Mesenchymal stem cell (in vitro differentiated cells and primary cell): Measurements from ENCODE around the gene HECTD2.
"Not testable (repeated sequence)": the region's sequence is repeated elsewhere in the genome, so short reads cannot be mapped to it uniquely, and the experiment has no call there.

Experiments used
- DNase-seq: peaks from one replicate; pipeline ENCODE4 v3.0.0-alpha.2; 2013
- H2AFZ ChIP-seq: one replicate; pipeline ENCODE4 v1.6.1; 2013; ENCODE audit warnings: low read depth, mild to moderate bottlenecking, control low read depth, inconsistent platforms, low read length, moderate library complexity
- H2AK5ac ChIP-seq: 2 replicates; pipeline ENCODE4 v1.6.1; 2013; ENCODE audit warnings: low read length, moderate library complexity, mild to moderate bottlenecking, inconsistent platforms; ENCODE audit not compliant: severe bottlenecking
- H2BK120ac ChIP-seq: one replicate; pipeline ENCODE4 v1.6.1; 2013; ENCODE audit warnings: low read depth, mild to moderate bottlenecking, inconsistent platforms, low read length, moderate library complexity
- H2BK12ac ChIP-seq, 2 experiments: one replicate each; pipeline ENCODE4 v1.6.1; 2013; ENCODE audit warnings: inconsistent platforms in 2 of 2, low read length in 2 of 2, mild to moderate bottlenecking in 2 of 2, moderate library complexity in 2 of 2, control low read depth in 1 of 2
- H2BK15ac ChIP-seq: one replicate; pipeline ENCODE4 v1.6.1; 2013; ENCODE audit warnings: mild to moderate bottlenecking, low read depth, inconsistent platforms; ENCODE audit not compliant: poor library complexity, severe bottlenecking
- H2BK5ac ChIP-seq: 2 replicates; pipeline ENCODE4 v1.6.1; 2013; ENCODE audit warnings: low read depth, mild to moderate bottlenecking, low read length, control low read depth, inconsistent platforms; ENCODE audit not compliant: poor library complexity, severe bottlenecking
- H3K14ac ChIP-seq, 2 experiments: one replicate each; pipeline ENCODE4 v1.6.1; 2013; ENCODE audit warnings: inconsistent platforms in 2 of 2, low read length in 2 of 2, control low read depth in 1 of 2, mild to moderate bottlenecking in 1 of 2, moderate library complexity in 1 of 2
- H3K18ac ChIP-seq, 2 experiments: one replicate each; pipeline ENCODE4 v1.6.1; 2013; ENCODE audit warnings: inconsistent platforms in 2 of 2, low read length in 2 of 2, control low read depth in 1 of 2, low read depth in 1 of 2, mild to moderate bottlenecking in 1 of 2
- H3K23ac ChIP-seq, 2 experiments: one replicate each; pipeline ENCODE4 v1.6.1; 2013; ENCODE audit warnings: inconsistent platforms in 2 of 2, low read length in 2 of 2, mild to moderate bottlenecking in 2 of 2, moderate library complexity in 2 of 2, control low read depth in 1 of 2
- H3K27ac ChIP-seq: 2 replicates; pipeline ENCODE4 v1.5.1; 2013; ENCODE audit warnings: mild to moderate bottlenecking, moderate library complexity, low read length, control low read depth, inconsistent platforms; ENCODE audit not compliant: poor library complexity, severe bottlenecking
- H3K27me3 ChIP-seq, 2 experiments: 2 replicates each; pipeline versions ENCODE4 v1.6.1 to v1.7.0; 2013; ENCODE audit warnings: low read length in 2 of 2, mild to moderate bottlenecking in 2 of 2, moderate library complexity in 2 of 2, control low read depth in 1 of 2, inconsistent platforms in 1 of 2; ENCODE audit not compliant: control insufficient read depth in 1 of 2, insufficient read depth in 1 of 2
- H3K36me3 ChIP-seq, 2 experiments: 2 replicates each; pipeline versions ENCODE4 v1.6.1 to v1.7.0; 2013; ENCODE audit warnings: low read length in 2 of 2, control low read depth in 1 of 2, inconsistent platforms in 1 of 2, low read depth in 1 of 2, mild to moderate bottlenecking in 1 of 2; ENCODE audit not compliant: insufficient read depth in 2 of 2, control insufficient read depth in 1 of 2
- H3K4ac ChIP-seq, 2 experiments: one replicate each; pipeline ENCODE4 v1.6.1; 2013; ENCODE audit warnings: inconsistent platforms in 2 of 2, low read length in 2 of 2, mild to moderate bottlenecking in 2 of 2, moderate library complexity in 2 of 2, control low read depth in 1 of 2, low read depth in 1 of 2
- H3K4me1 ChIP-seq: 2 replicates; pipeline ENCODE4 v1.6.1; 2013; ENCODE audit warnings: low read depth, low read length, control low read depth; ENCODE audit not compliant: control insufficient read depth, insufficient read depth
- H3K4me2 ChIP-seq: 2 replicates; pipeline ENCODE4 v1.6.1; 2013; ENCODE audit warnings: low read length, mild to moderate bottlenecking, inconsistent platforms; ENCODE audit not compliant: poor library complexity, severe bottlenecking
- H3K4me3 ChIP-seq, 2 experiments: 2 replicates each; pipeline versions ENCODE4 v1.5.1 to v1.7.0; 2013; ENCODE audit warnings: low read length in 2 of 2, mild to moderate bottlenecking in 2 of 2, control low read depth in 1 of 2, low read depth in 1 of 2; ENCODE audit not compliant: insufficient read depth in 1 of 2
- H3K79me1 ChIP-seq: replicated peaks from 2 replicates; pipeline ENCODE4 v1.6.1; 2013; ENCODE audit warnings: mild to moderate bottlenecking, control low read depth, low read length, inconsistent platforms; ENCODE audit not compliant: poor library complexity, severe bottlenecking
- H3K9ac ChIP-seq: 2 replicates; pipeline ENCODE4 v1.7.0; 2013; ENCODE audit warnings: mild to moderate bottlenecking, low read length, moderate library complexity
- H3K9me3 ChIP-seq: 2 replicates; pipeline ENCODE4 v1.7.0; 2013; ENCODE audit warnings: mild to moderate bottlenecking, low read length; ENCODE audit not compliant: control insufficient read depth
- H4K8ac ChIP-seq: one replicate; pipeline ENCODE4 v1.6.1; 2013; ENCODE audit warnings: inconsistent platforms, mild to moderate bottlenecking, low read length, moderate library complexity
- H4K91ac ChIP-seq: one replicate; pipeline ENCODE4 v1.6.1; 2013; ENCODE audit warnings: mild to moderate bottlenecking, low read length, inconsistent platforms
- WGBS: methylation state at CpG from one replicate; pipeline ENCODE4 v1.1.7; 2013; ENCODE audit warnings: mixed read lengths; 5-methylcytosine and 5-hydroxymethylcytosine counted together

The HECTD2 gene

DNA sequence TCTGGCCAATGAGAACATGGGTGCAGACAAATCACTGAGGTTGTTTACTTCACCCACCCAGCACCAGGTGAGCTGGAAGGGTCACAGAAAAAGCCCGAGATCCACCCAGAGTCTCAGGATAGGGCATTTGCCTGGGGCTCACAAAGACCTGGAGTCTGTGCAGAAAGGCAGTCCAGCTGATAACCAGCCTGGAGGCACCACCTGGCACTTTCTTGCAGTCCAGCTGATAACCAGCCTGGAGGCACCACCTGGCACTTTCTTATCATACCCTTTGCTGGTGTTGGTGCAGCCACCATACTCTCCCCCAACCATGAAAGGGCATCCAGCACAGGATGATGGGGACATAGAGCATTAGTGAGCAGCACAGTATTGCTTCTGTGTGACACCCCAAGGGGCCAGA lies 118.6 kb downstream of the HECTD2 start:
- no peak overlapping the region for H3K18ac ChIP-seq
- no peak overlapping the region for H3K14ac ChIP-seq
- 90% methylated on average over 1 of the region's 1 CpG for WGBS

DNA sequence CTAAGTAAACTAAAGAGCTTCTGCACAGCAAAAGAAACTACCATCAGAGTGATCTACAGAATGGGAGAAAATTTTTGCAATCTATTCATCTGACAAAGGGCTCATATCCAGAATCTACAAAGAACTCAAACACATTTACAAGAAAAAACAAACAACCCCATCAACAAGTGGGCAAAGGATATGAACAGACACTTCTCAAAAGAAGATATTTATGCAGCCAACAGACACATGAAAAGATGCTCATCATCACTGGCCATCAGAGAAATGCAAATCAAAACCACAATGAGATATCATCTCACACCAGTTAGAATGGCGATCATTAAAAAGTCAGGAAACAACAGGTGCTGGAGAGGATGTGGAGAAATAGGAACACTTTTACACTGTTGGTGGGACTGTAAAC lies 124.6 kb downstream of the HECTD2 start:
- not testable (repeated sequence) for H2BK5ac ChIP-seq, DNase-seq, H3K4me3 ChIP-seq, H3K9ac ChIP-seq, H2AFZ ChIP-seq, H3K14ac ChIP-seq, H3K9me3 ChIP-seq, H2AK5ac ChIP-seq, H3K18ac ChIP-seq, H3K27ac ChIP-seq, H3K79me1 ChIP-seq, H2BK15ac ChIP-seq, H4K91ac ChIP-seq, H3K23ac ChIP-seq, H3K27me3 ChIP-seq, H3K4me1 ChIP-seq, H2BK120ac ChIP-seq, H3K4me2 ChIP-seq, H3K36me3 ChIP-seq, H2BK12ac ChIP-seq, H3K4ac ChIP-seq, H4K8ac ChIP-seq
- WGBS: no CpG with 5 or more reads among the region's 1 CpG

More for the DNA sequence above, 118.6 kb downstream of the HECTD2 start:
- no peak overlapping the region for H4K8ac ChIP-seq
- no peak overlapping the region for H3K4ac ChIP-seq
- no peaks in the 10 kb centered on the region for H3K36me3 ChIP-seq
- H3K4me1 ChIP-seq: peaks cover 4% of the 10 kb centered on the region
- no peak overlapping the region for H2AK5ac ChIP-seq
- H3K4me2 ChIP-seq: no peak overlapping the region
- DNase-seq: no peak
- no peak overlapping the region for H2AFZ ChIP-seq
- no peak overlapping the region for H2BK15ac ChIP-seq
- no peak overlapping the region for H4K91ac ChIP-seq
- no peak overlapping the region for H3K4me3 ChIP-seq
- no peaks in the 10 kb centered on the region for H3K79me1 ChIP-seq
- H3K9me3 ChIP-seq: no peaks in the 10 kb centered on the region
- H2BK5ac ChIP-seq: no peak overlapping the region
- no peak overlapping the region for H3K9ac ChIP-seq
- H3K23ac ChIP-seq: no peak overlapping the region
- no peak overlapping the region for H2BK120ac ChIP-seq
- H3K27ac ChIP-seq: no peak overlapping the region
- H3K27me3 ChIP-seq: no peaks in the 10 kb centered on the region
- H2BK12ac ChIP-seq: no peak overlapping the region

- no peaks in the 10 kb centered on the region for H3K36me3 ChIP-seq
- H2BK12ac ChIP-seq: peak overlapping the region in 1 of 2 experiments; percentile 15
- no peak overlapping the region for H3K27ac ChIP-seq
- DNase-seq: no peak
- no peak overlapping the region for H4K91ac ChIP-seq
- H4K8ac ChIP-seq: no peak overlapping the region
- H3K9ac ChIP-seq: peak overlapping the region; percentile 27
- H2BK5ac ChIP-seq: no peak overlapping the region
- no peak overlapping the region for H3K4me2 ChIP-seq
- no peaks in the 10 kb centered on the region for H3K27me3 ChIP-seq
- H3K14ac ChIP-seq: no peak overlapping the region
- H2AFZ ChIP-seq: no peak overlapping the region
- no peak overlapping the region for H2BK120ac ChIP-seq
- H3K4me1 ChIP-seq: no peaks in the 10 kb centered on the region
- peak overlapping the region in 1 of 2 experiments; percentile 46 for H3K4me3 ChIP-seq
- 73% methylated on average over 1 of the region's 4 CpGs for WGBS
- no peak overlapping the region for H2AK5ac ChIP-seq
- no peak overlapping the region for H3K4ac ChIP-seq
- H3K18ac ChIP-seq: no peak overlapping the region
- H3K79me1 ChIP-seq: no peaks in the 10 kb centered on the region
- no peaks in the 10 kb centered on the region for H3K9me3 ChIP-seq
- H2BK15ac ChIP-seq: no peak overlapping the region
- H3K23ac ChIP-seq: no peak overlapping the region
Observed at GRCh38 chr10:91536111-91536510, 126.0 kb downstream of the HECTD2 start.

GRCh38 chr10:91536733-91537132 lies 126.6 kb downstream of the HECTD2 start:
- no peak overlapping the region for H3K4ac ChIP-seq
- H2BK120ac ChIP-seq: no peak overlapping the region
- H3K18ac ChIP-seq: no peak overlapping the region
- peak overlapping the region; percentile 27 for H3K9ac ChIP-seq
- H3K4me2 ChIP-seq: no peak overlapping the region
- no peak overlapping the region for H3K27ac ChIP-seq
- H3K79me1 ChIP-seq: no peaks in the 10 kb centered on the region
- H2AFZ ChIP-seq: no peak overlapping the region
- 84% methylated on average over 2 of the region's 2 CpGs for WGBS
- H2BK15ac ChIP-seq: no peak overlapping the region
- no peaks in the 10 kb centered on the region for H3K4me1 ChIP-seq
- H4K8ac ChIP-seq: no peak overlapping the region
- H3K23ac ChIP-seq: no peak overlapping the region
- H2BK12ac ChIP-seq: no peak overlapping the region
- no peak for DNase-seq
- H3K14ac ChIP-seq: no peak overlapping the region
- no peak overlapping the region for H2BK5ac ChIP-seq
- H4K91ac ChIP-seq: no peak overlapping the region
- H3K27me3 ChIP-seq: no peaks in the 10 kb centered on the region
- peak overlapping the region in 1 of 2 experiments; percentile 46 for H3K4me3 ChIP-seq
- no peaks in the 10 kb centered on the region for H3K9me3 ChIP-seq
- no peak overlapping the region for H2AK5ac ChIP-seq
- no peaks in the 10 kb centered on the region for H3K36me3 ChIP-seq
